ENCODE data around the gene TUBB1.

TUBB1 gene

DNA sequence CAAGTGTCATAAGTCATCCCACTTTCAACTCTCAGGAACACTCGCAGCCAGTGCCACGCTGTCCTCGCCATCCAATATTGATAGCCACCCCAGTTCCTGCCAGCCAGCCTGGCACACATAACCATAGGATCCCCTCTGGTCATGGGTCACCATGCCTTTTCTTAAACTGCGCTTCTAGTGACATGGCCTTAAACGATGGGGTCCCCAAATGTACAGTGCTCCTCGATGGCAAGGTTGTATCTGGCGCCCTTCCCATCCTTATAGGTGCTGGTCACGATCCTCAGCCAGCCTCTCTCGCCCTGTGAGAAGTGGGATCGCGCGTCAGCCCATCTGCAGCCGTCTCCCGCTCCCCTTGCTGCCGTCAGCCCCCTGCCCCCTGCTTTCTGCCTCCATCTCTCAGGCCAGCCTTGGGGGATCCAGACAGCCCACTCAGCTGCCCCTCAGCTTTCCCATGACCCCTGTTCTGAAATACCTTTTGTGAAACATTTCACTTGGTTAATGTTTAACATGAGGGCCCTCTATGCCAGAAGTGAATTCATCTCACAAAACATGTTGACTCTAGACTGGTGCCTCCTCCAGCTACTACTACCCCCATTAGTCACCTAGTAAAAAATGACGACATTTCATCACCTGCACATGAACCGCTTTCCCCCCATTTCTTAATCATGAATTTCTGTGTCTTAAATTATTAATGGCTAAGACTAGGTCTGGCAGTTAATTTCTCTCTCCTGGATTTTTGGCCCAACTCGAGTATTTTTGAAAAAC is 23.6 kb upstream of the TUBB1 start:
- Mint-ChIP-seq H3K36me3 (peaks cover 28% of the 10 kb centered on the region), H3K4me1 (peaks cover 17% of the 10 kb centered on the region), H3K9me3 (no peaks in the 10 kb centered on the region), H3K4me3 (no peak overlapping the region), H3K27ac (peak overlapping the region; percentile 77), H3K27me3 (no peaks in the 10 kb centered on the region)
- ATAC-seq (ENCODE audit: low read depth) (no peak), DNase-seq (ENCODE audit: low spot score in 2 of 2) (no peak)

DNA sequence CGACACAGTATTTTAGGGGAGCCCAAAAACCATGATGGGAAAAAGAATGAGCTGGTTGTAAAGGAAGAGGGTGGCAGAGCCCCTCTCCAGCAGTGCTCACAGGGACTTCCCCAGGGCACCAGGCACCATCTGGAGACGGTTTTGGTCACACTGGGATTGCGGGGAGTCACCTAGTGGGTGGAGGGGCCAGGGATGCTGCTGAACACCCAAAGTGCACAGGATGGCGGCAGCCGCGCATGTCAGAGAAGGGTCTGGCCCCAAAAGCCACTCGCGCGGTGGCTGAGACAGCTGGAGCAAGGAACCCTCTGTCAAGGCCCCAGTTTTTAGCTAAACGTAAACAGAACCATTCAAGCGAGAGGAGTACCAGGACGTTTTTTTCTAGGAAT is 23.0 kb upstream of the TUBB1 start:
- Mint-ChIP-seq H3K4me3 (no peak overlapping the region), H3K4me1 (peaks cover 17% of the 10 kb centered on the region), H3K27ac (peak overlapping the region; percentile 77), H3K27me3 (no peaks in the 10 kb centered on the region), H3K9me3 (no peaks in the 10 kb centered on the region), H3K36me3 (peaks cover 28% of the 10 kb centered on the region)
- DNase-seq (ENCODE audit: low spot score in 2 of 2) = no peak
- no peak for ATAC-seq (ENCODE audit: low read depth)

GRCh38 chr20:58997141-58997770 is 22.0 kb upstream of the TUBB1 start:
- Mint-ChIP-seq H3K27ac (peak overlapping the region; percentile 35), H3K4me3 (no peak overlapping the region), H3K4me1 (peaks cover 18% of the 10 kb centered on the region), H3K36me3 (peaks cover 28% of the 10 kb centered on the region), H3K9me3 (no peaks in the 10 kb centered on the region), H3K27me3 (no peaks in the 10 kb centered on the region)
- ATAC-seq (ENCODE audit: low read depth) (no peak), DNase-seq (ENCODE audit: low spot score in 2 of 2) (no peak)

- ATAC-seq (ENCODE audit: low read depth) = no peak
- Mint-ChIP-seq H3K9me3 (no peaks in the 10 kb centered on the region), H3K27me3 (no peaks in the 10 kb centered on the region), H3K27ac (no peak overlapping the region), H3K4me1 (peaks cover 29% of the 10 kb centered on the region), H3K4me3 (no peak overlapping the region), H3K36me3 (peaks cover 37% of the 10 kb centered on the region)
- DNase-seq (ENCODE audit: low spot score in 2 of 2) = no peak
Measured at GRCh38 chr20:58998656-58999055, 20.6 kb upstream of the TUBB1 start.

DNA sequence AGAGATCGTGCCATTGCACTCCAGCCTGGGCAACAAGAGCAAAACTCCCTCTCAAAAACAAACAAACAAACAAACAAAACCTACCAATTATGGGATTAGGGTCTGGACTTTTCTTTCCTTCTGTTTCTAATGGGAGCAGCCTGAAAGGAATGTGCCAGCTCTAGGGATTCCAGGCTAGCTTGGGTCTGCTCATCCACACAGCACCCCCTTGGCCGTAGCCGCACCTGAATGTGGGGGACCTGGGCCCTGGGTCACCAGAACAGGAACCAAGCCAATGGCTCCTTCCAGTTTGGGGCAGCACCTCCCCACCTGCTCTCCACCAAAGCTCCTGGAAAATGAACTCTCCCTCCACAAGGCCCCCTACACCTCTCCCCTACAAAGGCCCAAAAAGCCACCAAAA is 18.9 kb upstream of the TUBB1 start:
- no peaks in the 10 kb centered on the region for H3K9me3 Mint-ChIP-seq
- no peak overlapping the region for H3K27ac Mint-ChIP-seq
- DNase-seq (ENCODE audit: low spot score in 2 of 2) (no peak), ATAC-seq (ENCODE audit: low read depth) (no peak)
- peaks cover 42% of the 10 kb centered on the region for H3K36me3 Mint-ChIP-seq
- no peak overlapping the region for H3K4me3 Mint-ChIP-seq
- peaks cover 43% of the 10 kb centered on the region for H3K4me1 Mint-ChIP-seq
- no peaks in the 10 kb centered on the region for H3K27me3 Mint-ChIP-seq

- ATAC-seq (ENCODE audit: low read depth) (no peak), DNase-seq (ENCODE audit: low spot score in 2 of 2) (no peak)
- H3K36me3 Mint-ChIP-seq = peaks cover 38% of the 10 kb centered on the region
- no peak overlapping the region for H3K27ac Mint-ChIP-seq
- peaks cover 39% of the 10 kb centered on the region for H3K4me1 Mint-ChIP-seq
- H3K9me3 Mint-ChIP-seq = no peaks in the 10 kb centered on the region
- H3K4me3 Mint-ChIP-seq = no peak overlapping the region
- no peaks in the 10 kb centered on the region for H3K27me3 Mint-ChIP-seq
Measured at GRCh38 chr20:59001068-59001448, 18.2 kb upstream of the TUBB1 start.

DNA sequence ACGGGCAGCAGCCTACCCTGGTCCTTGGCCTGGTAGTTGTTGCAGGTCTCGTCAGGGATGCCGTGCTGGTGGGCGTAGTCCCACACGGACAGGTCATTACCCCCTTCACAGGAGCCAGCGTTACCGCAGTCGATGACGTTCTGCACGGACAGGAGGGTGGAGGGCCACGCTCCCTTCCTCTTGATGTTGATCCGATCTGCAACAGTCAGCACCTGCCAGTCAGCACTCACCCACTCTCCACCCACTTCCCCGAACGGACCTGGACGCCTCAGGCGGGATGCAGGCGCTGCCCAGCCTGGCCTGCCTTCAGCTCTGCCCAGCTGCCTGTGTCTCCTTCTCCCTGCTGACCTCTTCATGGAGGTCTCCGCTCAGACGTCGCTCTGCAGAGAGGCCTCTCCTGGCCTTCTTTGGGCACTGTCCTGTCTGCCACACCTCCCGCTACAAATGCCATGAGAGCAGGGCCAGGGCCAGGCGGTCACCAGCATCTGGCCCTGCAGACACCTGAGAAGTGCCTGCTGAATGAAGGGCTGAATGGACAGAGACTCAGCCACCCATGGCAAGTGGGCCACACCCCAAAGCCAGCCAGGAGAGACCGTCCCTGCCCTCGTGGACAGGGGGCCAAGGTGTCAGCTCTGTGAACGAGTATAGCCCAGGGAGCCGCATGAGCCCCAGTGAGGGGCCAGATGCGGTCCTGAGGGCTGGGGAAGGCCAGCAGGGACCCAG is 17.6 kb upstream of the TUBB1 start:
- Mint-ChIP-seq H3K27ac (no peak overlapping the region), H3K27me3 (no peaks in the 10 kb centered on the region), H3K4me3 (no peak overlapping the region), H3K36me3 (peaks cover 38% of the 10 kb centered on the region), H3K9me3 (no peaks in the 10 kb centered on the region), H3K4me1 (peaks cover 39% of the 10 kb centered on the region)
- ATAC-seq (ENCODE audit: low read depth) = no peak
- DNase-seq (ENCODE audit: low spot score in 2 of 2) = no peak

- Mint-ChIP-seq H3K36me3 (peaks cover 35% of the 10 kb centered on the region), H3K27me3 (no peaks in the 10 kb centered on the region), H3K27ac (peak overlapping the region; percentile 96)
Measured at GRCh38 chr20:59002388-59002787, 16.8 kb upstream of the TUBB1 start.

DNA sequence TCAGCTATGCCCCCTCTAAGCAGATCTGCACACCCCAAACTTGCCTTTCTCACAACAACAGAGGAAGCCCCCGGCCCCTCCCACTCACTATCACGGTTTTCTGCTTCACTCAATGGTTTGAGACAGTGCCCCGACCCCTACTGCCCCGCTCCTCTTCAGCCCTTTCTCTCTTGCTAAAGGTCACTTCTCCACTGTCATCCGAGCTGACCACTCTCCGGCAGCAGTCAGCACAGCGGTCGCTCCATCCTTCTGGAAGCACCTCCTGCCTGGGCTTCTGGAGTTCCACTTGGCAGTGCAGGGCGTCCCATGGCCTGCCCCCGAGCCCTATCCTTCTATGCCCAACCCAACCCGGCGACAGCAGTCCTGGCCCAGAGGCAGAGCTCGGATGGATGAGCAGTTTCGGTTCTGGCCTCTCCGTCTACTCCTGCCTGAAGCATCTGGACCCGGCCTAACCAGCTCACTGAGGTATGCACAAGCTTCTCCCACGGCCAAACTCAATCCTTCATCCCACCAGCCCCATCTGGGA is 16.3 kb upstream of the TUBB1 start:
- Mint-ChIP-seq H3K4me3 (peak overlapping the region; percentile 93), H3K9me3 (no peaks in the 10 kb centered on the region), H3K4me1 (peaks cover 38% of the 10 kb centered on the region), H3K27ac (peak overlapping the region; percentile 96), H3K27me3 (no peaks in the 10 kb centered on the region), H3K36me3 (peaks cover 30% of the 10 kb centered on the region)
- ATAC-seq (ENCODE audit: low read depth) (no peak), DNase-seq (ENCODE audit: low spot score in 2 of 2) (no peak)

More at GRCh38 chr20:59002388-59002787, 16.8 kb upstream of the TUBB1 start:
- Mint-ChIP-seq H3K4me3 (peak overlapping the region; percentile 93), H3K9me3 (no peaks in the 10 kb centered on the region), H3K4me1 (peaks cover 39% of the 10 kb centered on the region)
- DNase-seq (ENCODE audit: low spot score in 2 of 2) = no peak
- ATAC-seq (ENCODE audit: low read depth) = no peak

DNA sequence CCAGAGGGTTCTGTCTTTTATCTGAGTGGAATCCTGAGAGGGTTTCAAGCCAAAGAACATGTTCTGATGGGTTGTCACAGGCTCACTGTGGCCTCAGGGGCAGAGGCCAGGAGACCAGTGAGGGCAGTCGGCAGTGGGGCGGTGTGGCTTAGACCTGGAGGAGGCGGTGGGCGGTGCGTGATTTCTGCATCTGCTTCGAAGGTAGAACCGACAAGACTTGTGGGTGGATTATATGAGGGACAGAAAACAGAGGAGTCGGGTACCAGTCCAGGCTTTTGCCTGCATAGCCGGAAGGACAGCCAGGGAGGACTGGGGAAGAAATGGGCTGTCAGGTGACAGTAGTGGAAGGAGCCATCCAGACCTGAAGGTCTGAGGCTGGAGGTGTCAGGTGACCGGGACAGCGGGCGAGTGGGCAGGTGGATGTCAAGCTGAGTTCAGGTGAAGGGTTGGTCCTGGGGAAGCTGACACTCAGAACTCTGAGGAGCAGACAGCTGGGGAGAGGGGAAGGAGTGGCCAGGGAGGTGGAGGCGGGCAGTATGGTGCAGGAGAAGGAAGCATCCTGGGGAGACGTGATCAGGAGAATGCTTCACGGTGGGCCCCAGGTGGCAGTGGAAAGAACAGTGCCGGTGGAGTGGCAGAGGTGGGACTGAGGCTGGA is 15.3 kb upstream of the TUBB1 start:
- Mint-ChIP-seq H3K36me3 (peaks cover 27% of the 10 kb centered on the region), H3K27me3 (no peaks in the 10 kb centered on the region), H3K4me1 (peaks cover 46% of the 10 kb centered on the region), H3K4me3 (peak overlapping the region; percentile 93), H3K9me3 (no peaks in the 10 kb centered on the region), H3K27ac (peak overlapping the region; percentile 96)
- ATAC-seq (ENCODE audit: low read depth) (no peak), DNase-seq (ENCODE audit: low spot score in 2 of 2) (no peak)

DNA sequence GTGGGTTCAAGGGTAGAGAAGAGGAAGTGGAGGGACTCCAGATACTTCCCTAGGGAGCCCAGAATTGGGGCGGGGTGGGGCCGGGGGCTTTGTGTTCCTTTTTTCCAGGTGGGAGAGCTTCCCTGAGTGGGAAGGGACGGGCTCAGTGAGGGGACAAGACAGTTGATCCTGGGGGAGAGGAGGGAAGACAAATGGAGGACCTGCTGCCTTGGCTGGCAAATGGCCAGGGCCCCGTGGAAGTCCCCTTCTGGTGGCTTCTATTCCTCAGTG is 14.8 kb upstream of the TUBB1 start:
- H3K9me3 Mint-ChIP-seq = no peaks in the 10 kb centered on the region
- H3K27ac Mint-ChIP-seq = peak overlapping the region; percentile 96
- ATAC-seq (ENCODE audit: low read depth) (peak; percentile 8), DNase-seq (ENCODE audit: low spot score in 2 of 2) (no peak)
- peak overlapping the region; percentile 93 for H3K4me3 Mint-ChIP-seq
- H3K27me3 Mint-ChIP-seq = no peaks in the 10 kb centered on the region
- peaks cover 27% of the 10 kb centered on the region for H3K36me3 Mint-ChIP-seq
- peaks cover 46% of the 10 kb centered on the region for H3K4me1 Mint-ChIP-seq

GRCh38 chr20:59004763-59005522 is 14.3 kb upstream of the TUBB1 start:
- ATAC-seq (ENCODE audit: low read depth) (peak; percentile 68), DNase-seq (ENCODE audit: low spot score in 2 of 2) (peak; percentile 83 to 90)
- H3K27me3 Mint-ChIP-seq = no peaks in the 10 kb centered on the region
- H3K36me3 Mint-ChIP-seq = peaks cover 27% of the 10 kb centered on the region
- H3K9me3 Mint-ChIP-seq = no peaks in the 10 kb centered on the region
- H3K4me1 Mint-ChIP-seq = peaks cover 49% of the 10 kb centered on the region
- H3K4me3 Mint-ChIP-seq = peak overlapping the region; percentile 93
- peak overlapping the region; percentile 96 for H3K27ac Mint-ChIP-seq

DNA sequence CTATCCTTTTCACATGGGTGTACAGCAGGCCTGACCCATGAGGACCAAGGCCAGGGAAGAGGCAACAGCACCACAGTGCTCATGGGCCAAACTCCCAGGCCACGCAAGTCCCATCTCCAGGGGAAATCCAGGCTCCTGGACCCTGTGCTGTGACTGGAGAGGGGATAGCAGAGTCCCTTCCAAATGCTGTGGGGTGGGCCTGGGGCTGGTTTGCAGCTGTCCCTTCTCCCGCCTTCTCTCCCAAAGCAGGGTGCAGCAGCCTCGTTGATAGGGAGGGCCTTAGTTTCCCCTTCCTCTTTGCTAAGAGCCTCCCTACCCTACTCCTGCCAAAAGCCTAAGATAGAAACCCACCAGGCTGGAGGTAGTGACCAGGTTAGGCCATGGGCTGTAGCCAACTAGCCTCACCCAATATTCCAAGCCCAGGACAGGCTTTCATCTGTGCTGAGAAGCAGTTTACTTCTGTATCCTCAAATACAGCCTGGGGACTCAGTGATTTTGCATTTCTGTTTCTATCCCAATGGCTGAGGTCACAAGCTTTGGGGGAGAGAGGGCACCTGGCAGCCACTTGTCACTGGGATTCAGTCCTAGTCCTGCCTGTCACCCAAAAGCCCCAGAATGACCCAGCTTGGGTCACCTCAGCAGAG is 13.6 kb upstream of the TUBB1 start:
- no peaks in the 10 kb centered on the region for H3K9me3 Mint-ChIP-seq
- DNase-seq (ENCODE audit: low spot score in 2 of 2) (no peak), ATAC-seq (ENCODE audit: low read depth) (no peak)
- peaks cover 50% of the 10 kb centered on the region for H3K4me1 Mint-ChIP-seq
- H3K4me3 Mint-ChIP-seq = peak overlapping the region; percentile 93
- H3K36me3 Mint-ChIP-seq = peaks cover 27% of the 10 kb centered on the region
- H3K27ac Mint-ChIP-seq = peak overlapping the region; percentile 96
- no peaks in the 10 kb centered on the region for H3K27me3 Mint-ChIP-seq
